Hepatocyte (in vitro differentiated cells): Measurements from ENCODE around the gene FARP1.
"Not testable (repeated sequence)": the region's sequence is repeated elsewhere in the genome, so short reads cannot be mapped to it uniquely, and the experiment has no call there.

Experiments
- EZH2 ChIP-seq: fragments of 200-600 bp; sonication (generic); IDR thresholded peaks from 2 replicates; pipeline ENCODE4 v1.6.1; 2016; ENCODE audit warnings: antibody characterized with exemption, mild to moderate bottlenecking, borderline replicate concordance
- TF ChIP-seq, protein P1 (sequence below): fragments of 200-600 bp; sonication (generic); IDR thresholded peaks from 2 replicates; pipeline ENCODE4 v1.5.1; 2016; ENCODE audit warnings: antibody characterized with exemption, mild to moderate bottlenecking; ENCODE audit not compliant: poor library complexity

DNA sequence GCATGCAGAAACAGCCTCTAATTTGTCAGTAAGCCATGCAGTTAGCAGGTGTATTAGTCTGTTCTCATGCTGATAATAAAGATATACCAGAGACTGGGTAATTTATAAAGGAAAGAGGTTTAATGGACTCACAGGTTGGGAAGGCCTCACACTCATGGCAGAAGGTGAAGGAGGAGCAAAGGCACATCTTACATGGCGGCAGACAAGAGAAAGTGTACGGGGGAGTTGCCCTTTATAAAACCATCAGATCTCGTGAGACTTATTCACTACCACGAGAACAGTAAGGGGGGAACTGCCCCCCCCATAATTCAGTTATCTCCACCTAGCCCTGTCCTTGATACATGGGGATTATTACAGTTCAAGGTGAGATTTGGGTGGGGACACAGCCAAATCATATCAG, 87.9 kb downstream of the FARP1 start:
- TF ChIP-seq, protein P1, sequence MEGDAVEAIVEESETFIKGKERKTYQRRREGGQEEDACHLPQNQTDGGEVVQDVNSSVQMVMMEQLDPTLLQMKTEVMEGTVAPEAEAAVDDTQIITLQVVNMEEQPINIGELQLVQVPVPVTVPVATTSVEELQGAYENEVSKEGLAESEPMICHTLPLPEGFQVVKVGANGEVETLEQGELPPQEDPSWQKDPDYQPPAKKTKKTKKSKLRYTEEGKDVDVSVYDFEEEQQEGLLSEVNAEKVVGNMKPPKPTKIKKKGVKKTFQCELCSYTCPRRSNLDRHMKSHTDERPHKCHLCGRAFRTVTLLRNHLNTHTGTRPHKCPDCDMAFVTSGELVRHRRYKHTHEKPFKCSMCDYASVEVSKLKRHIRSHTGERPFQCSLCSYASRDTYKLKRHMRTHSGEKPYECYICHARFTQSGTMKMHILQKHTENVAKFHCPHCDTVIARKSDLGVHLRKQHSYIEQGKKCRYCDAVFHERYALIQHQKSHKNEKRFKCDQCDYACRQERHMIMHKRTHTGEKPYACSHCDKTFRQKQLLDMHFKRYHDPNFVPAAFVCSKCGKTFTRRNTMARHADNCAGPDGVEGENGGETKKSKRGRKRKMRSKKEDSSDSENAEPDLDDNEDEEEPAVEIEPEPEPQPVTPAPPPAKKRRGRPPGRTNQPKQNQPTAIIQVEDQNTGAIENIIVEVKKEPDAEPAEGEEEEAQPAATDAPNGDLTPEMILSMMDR: not testable (repeated sequence)
- TF ChIP-seq EZH2: not testable (repeated sequence)
